CD14-positive monocyte (primary cell): Measurements from ENCODE around the gene BAG5. TPM values are rescaled to one million over a fixed set of nuclear protein-coding genes. Genes with fewer than 3 reads are reported as not detected.

Source experiments
- DNase-seq, 3 donors: peaks; one replicate each; pipeline ENCODE4 v3.0.0-alpha.2; 2011 to 2022
- H2AFZ ChIP-seq: 2 replicates; pipeline ENCODE4 v1.6.0; 2012; ENCODE audit warnings: mild to moderate bottlenecking, low read depth, low read length, inconsistent platforms; ENCODE audit not compliant: insufficient read depth, poor library complexity, severe bottlenecking
- H3K27ac ChIP-seq, 2 donors: 1 replicate in 1 of 2; 2 replicates in 1 of 2; pipeline ENCODE4 v1.5.1; 2012 to 2013; ENCODE audit warnings: low read length in 2 of 2, control low read depth in 1 of 2, inconsistent platforms in 1 of 2, low read depth in 1 of 2, mild to moderate bottlenecking in 1 of 2
- H3K27me3 ChIP-seq, 2 donors: one replicate each; pipeline versions ENCODE4 v1.6.0 to v1.6.1; 2011 to 2013; ENCODE audit warnings: low read length in 2 of 2; ENCODE audit not compliant: control insufficient read depth in 2 of 2, insufficient read depth in 2 of 2
- H3K36me3 ChIP-seq, 2 donors: replicated peaks in 1 of 2; 1 replicate in 1 of 2; 2 replicates in 1 of 2; pipeline versions ENCODE4 v1.5.1 to v1.6.1; 2012 to 2013; ENCODE audit warnings: low read length in 2 of 2, control low read depth in 1 of 2, inconsistent platforms in 1 of 2, mild to moderate bottlenecking in 1 of 2; ENCODE audit not compliant: insufficient read depth in 2 of 2, control insufficient read depth in 1 of 2
- H3K4me1 ChIP-seq, 2 donors: 1 replicate in 1 of 2; 2 replicates in 1 of 2; pipeline versions ENCODE4 v1.5.1 to v1.6.1; 2012 to 2013; ENCODE audit warnings: low read length in 2 of 2, control low read depth in 1 of 2, inconsistent platforms in 1 of 2, mild to moderate bottlenecking in 1 of 2, moderate library complexity in 1 of 2; ENCODE audit not compliant: insufficient read depth in 2 of 2, control insufficient read depth in 1 of 2
- H3K4me2 ChIP-seq: replicated peaks from 2 replicates; pipeline ENCODE3; 2012; ENCODE audit warnings: low read length, moderate library complexity, mild to moderate bottlenecking; ENCODE audit not compliant: poor library complexity, severe bottlenecking; ENCODE audit errors: extremely low read depth
- H3K4me3 ChIP-seq, 3 experiments: fragments of 200-600 bp in 1 of 3; sonication (generic) in 1 of 3; replicated peaks in 1 of 3; 1 replicate in 2 of 3; 2 replicates in 1 of 3; pipeline ENCODE4 v1.5.1; 2011 to 2013; ENCODE audit warnings: low read length in 3 of 3, mild to moderate bottlenecking in 3 of 3, control low read depth in 2 of 3, low read depth in 2 of 3, inconsistent platforms in 1 of 3, moderate library complexity in 1 of 3
- H3K79me2 ChIP-seq: 2 replicates; pipeline ENCODE4 v1.6.0; 2012; ENCODE audit warnings: mild to moderate bottlenecking, control low read depth, inconsistent platforms, low read length, moderate library complexity; ENCODE audit not compliant: insufficient read depth
- H3K9ac ChIP-seq: 2 replicates; pipeline ENCODE4 v1.6.0; 2017; ENCODE audit warnings: low read length, mild to moderate bottlenecking; ENCODE audit not compliant: insufficient read depth, poor library complexity, severe bottlenecking
- H3K9me3 ChIP-seq, 2 donors: replicated peaks in 1 of 2; 1 replicate in 1 of 2; 2 replicates in 1 of 2; pipeline versions ENCODE4 v1.5.1 to v1.6.1; 2012 to 2013; ENCODE audit warnings: low read length in 2 of 2, control low read depth in 1 of 2; ENCODE audit not compliant: control insufficient read depth in 1 of 2, insufficient read depth in 1 of 2
- H4K20me1 ChIP-seq: 2 replicates; pipeline ENCODE4 v1.6.0; 2012; ENCODE audit warnings: mild to moderate bottlenecking, low read length, control low read depth, moderate library complexity; ENCODE audit not compliant: insufficient read depth
- H3K27ac Mint-ChIP-seq, 7 donors: one replicate each; pipeline ENCODE4 v1.8.0; 2020; ENCODE audit warnings: mild to moderate bottlenecking in 7 of 7, mixed read lengths in 7 of 7, moderate library complexity in 6 of 7, inconsistent platforms in 2 of 7
- H3K27me3 Mint-ChIP-seq, 3 donors: one replicate each; pipeline ENCODE4 v1.8.0; 2021 to 2022; ENCODE audit warnings: low read depth in 3 of 3, mild to moderate bottlenecking in 3 of 3, mixed read lengths in 3 of 3, moderate library complexity in 3 of 3, inconsistent platforms in 1 of 3
- H3K36me3 Mint-ChIP-seq, 2 donors: one replicate each; pipeline ENCODE4 v1.8.0; 2020; ENCODE audit warnings: mixed read lengths in 2 of 2, inconsistent platforms in 1 of 2, mild to moderate bottlenecking in 1 of 2
- H3K4me1 Mint-ChIP-seq: one replicate; pipeline ENCODE4 v1.8.0; 2020; ENCODE audit warnings: mild to moderate bottlenecking, mixed read lengths
- H3K4me3 Mint-ChIP-seq, 2 donors: one replicate each; pipeline ENCODE4 v1.8.0; 2020; ENCODE audit warnings: mild to moderate bottlenecking in 2 of 2, mixed read lengths in 2 of 2, moderate library complexity in 1 of 2
- H3K9me3 Mint-ChIP-seq, 7 donors: one replicate each; pipeline ENCODE4 v1.8.0; 2020 to 2022; ENCODE audit warnings: mixed read lengths in 7 of 7, mild to moderate bottlenecking in 6 of 7, moderate library complexity in 6 of 7, inconsistent platforms in 2 of 7
- WGBS: methylation state at CpG from one replicate; pipeline ENCODE4 v1.1.5; 2013; ENCODE audit warnings: missing lambda C conversion rate; ENCODE audit not compliant: insufficient coverage; 5-methylcytosine and 5-hydroxymethylcytosine counted together
- intact Hi-C, 2 donors: fragments of 100-400 bp; cut with micrococcal nuclease; formaldehyde crosslinking; loops; one replicate each; pipeline versions ENCODE4 v1.15.0 to v1.15.1; 2023
- polyA plus RNA-seq, 3 donors: library from polyadenylated mRNA; depleted of rRNA in 1 of 3; unstranded in 2 of 3; stranded (reverse) in 1 of 3; fragments of 300-500 nt in 2 of 3; fragments of >200 nt in 1 of 3; fragmentation: Illumina TruSeq in 2 of 3; gene quantifications; 1 replicate in 2 of 3; 2 replicates in 1 of 3; pipeline ENCODE4 v1.2.3, GENCODE V29; 2012 to 2021
- TF ChIP-seq, protein P1 (sequence below): fragments of 200-600 bp; IDR thresholded peaks from one replicate; pipeline ENCODE4 v1.8.0; 2022; ENCODE audit warnings: antibody characterized with exemption, mild to moderate bottlenecking

The BAG5 gene
- polyA plus RNA-seq, 3 donors = 4.7 to 33.1 (median 30.1) TPM

DNA sequence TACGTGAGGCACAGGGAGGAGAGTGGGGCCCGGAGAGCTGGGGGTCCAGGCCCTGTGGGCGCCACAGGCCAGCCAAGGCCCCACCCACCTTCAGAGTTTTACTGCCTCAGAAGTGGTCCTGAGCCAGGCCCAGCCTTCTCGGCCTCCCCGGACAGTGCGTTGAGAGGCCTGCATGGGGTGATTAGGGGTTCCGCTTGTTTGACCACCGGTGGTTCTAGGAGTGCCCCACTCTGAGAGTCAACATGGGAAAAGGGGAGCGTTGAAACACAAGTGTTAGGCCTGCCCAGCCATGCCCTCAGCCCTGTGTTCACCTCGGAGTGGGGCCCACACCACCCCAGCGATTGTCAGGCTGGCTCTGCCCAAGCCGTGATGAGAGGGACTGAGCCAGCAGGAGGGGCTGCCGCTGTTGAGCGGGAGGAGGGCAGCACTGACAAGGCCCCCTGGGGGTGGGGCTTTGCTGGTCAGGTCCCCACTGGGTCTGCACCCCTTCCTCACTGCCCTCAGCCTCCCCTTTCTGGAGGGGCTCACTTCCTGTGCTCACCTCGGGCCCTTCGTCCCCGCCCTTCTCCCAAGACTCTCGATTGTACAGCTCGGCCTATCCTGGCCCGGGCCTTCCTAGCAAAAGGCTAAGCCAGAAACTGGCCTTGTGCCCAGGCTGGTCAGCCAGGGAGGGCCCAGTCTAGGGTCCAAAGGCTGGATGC is 44.6 kb downstream of the BAG5 start:
- TF ChIP-seq, protein P1, sequence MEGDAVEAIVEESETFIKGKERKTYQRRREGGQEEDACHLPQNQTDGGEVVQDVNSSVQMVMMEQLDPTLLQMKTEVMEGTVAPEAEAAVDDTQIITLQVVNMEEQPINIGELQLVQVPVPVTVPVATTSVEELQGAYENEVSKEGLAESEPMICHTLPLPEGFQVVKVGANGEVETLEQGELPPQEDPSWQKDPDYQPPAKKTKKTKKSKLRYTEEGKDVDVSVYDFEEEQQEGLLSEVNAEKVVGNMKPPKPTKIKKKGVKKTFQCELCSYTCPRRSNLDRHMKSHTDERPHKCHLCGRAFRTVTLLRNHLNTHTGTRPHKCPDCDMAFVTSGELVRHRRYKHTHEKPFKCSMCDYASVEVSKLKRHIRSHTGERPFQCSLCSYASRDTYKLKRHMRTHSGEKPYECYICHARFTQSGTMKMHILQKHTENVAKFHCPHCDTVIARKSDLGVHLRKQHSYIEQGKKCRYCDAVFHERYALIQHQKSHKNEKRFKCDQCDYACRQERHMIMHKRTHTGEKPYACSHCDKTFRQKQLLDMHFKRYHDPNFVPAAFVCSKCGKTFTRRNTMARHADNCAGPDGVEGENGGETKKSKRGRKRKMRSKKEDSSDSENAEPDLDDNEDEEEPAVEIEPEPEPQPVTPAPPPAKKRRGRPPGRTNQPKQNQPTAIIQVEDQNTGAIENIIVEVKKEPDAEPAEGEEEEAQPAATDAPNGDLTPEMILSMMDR = no peak
- H3K79me2 ChIP-seq = no peaks in the 10 kb centered on the region
- peaks cover 16 to 36% of the 10 kb centered on the region in 2 donors for H3K4me1 ChIP-seq
- no peak overlapping the region for H3K27ac ChIP-seq
- Mint-ChIP-seq H3K27me3 (peaks cover 20 to 35% (median 21%) of the 10 kb centered on the region in 3 donors), H3K36me3 (peaks cover 0 to 3% of the 10 kb centered on the region in 2 donors), H3K27ac (no peak overlapping the region), H3K4me1 (peaks cover 11% of the 10 kb centered on the region), H3K4me3 (no peak overlapping the region), H3K9me3 (peaks cover 0 to 4% (median 0%) of the 10 kb centered on the region in 7 donors)
- intact Hi-C loops = loop anchor here in 1 of 2 donors (1.0 kb wide), 1 partner anchor 28 kb away; no protein-coding TSS in a partner anchor
- no peaks in the 10 kb centered on the region for H3K36me3 ChIP-seq
- H2AFZ ChIP-seq = no peak overlapping the region
- no peak overlapping the region for H3K4me2 ChIP-seq
- H4K20me1 ChIP-seq = peaks cover 40% of the 10 kb centered on the region
- H3K27me3 ChIP-seq = peaks cover 7 to 20% of the 10 kb centered on the region in 2 donors
- H3K4me3 ChIP-seq = no peak overlapping the region
- H3K9ac ChIP-seq = no peak overlapping the region
- 66% methylated on average over 17 of the region's 20 CpGs for WGBS
- no peaks in the 10 kb centered on the region for H3K9me3 ChIP-seq
- no peak for DNase-seq

DNA sequence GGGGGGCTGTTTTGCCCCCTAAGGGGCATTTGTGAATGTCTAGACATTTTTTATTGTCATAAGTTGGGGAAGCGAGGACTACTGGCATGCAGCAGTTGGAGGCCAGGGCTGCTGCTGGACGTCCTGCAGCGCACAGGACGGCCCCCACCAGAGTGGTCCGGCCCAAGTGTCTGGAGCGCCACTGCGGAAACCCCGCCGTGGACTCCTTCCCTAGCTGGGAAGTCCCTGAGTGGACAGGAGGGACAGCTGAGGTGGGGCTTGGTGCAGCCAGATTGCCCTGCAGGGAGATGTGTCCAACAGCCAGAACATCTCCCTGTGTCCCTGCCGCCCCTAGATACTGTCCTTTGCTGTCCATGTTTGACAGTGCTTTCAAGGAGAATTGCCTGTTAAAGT is 45.3 kb downstream of the BAG5 start:
- H3K4me3 ChIP-seq = no peak overlapping the region
- peaks cover 18 to 31% (median 18%) of the 10 kb centered on the region in 3 donors for H3K27me3 Mint-ChIP-seq
- DNase-seq = no peak
- no peak overlapping the region for H3K27ac Mint-ChIP-seq
- intact Hi-C loops = no loop called here
- H3K9ac ChIP-seq = no peak overlapping the region
- no peaks in the 10 kb centered on the region for H3K79me2 ChIP-seq
- peaks cover 4 to 16% of the 10 kb centered on the region in 2 donors for H3K27me3 ChIP-seq
- H3K4me1 Mint-ChIP-seq = peaks cover 9% of the 10 kb centered on the region
- H2AFZ ChIP-seq = no peak overlapping the region
- H4K20me1 ChIP-seq = peaks cover 46% of the 10 kb centered on the region
- no peaks in the 10 kb centered on the region for H3K36me3 ChIP-seq
- peaks cover 0 to 3% (median 0%) of the 10 kb centered on the region in 7 donors for H3K9me3 Mint-ChIP-seq
- TF ChIP-seq, protein P1 = no peak
- H3K9me3 ChIP-seq = no peaks in the 10 kb centered on the region
- H3K27ac ChIP-seq = no peak overlapping the region
- H3K36me3 Mint-ChIP-seq = peaks cover 4 to 8% of the 10 kb centered on the region in 2 donors
- H3K4me1 ChIP-seq = peaks cover 14 to 29% of the 10 kb centered on the region in 2 donors
- 92% methylated on average over 10 of the region's 10 CpGs for WGBS
- no peak overlapping the region for H3K4me2 ChIP-seq
- no peak overlapping the region for H3K4me3 Mint-ChIP-seq
